GM23248 (cell line): ENCODE data around the gene CFH. TPM values are rescaled to one million over a fixed set of nuclear protein-coding genes. Genes with fewer than 3 reads are reported as not detected.

Experiments
- polyA plus RNA-seq: library from polyadenylated mRNA; unstranded; fragments of >200 nt; fragmentation: Nextera tagmentation; extraction: Ambion mirVana; gene quantifications from 2 replicates; pipeline ENCODE4 v1.2.1, GENCODE V29; 2016
- total RNA-seq: library from RNA; depleted of rRNA; stranded (reverse); fragments of >200 nt; shearing (Covaris generic); gene quantifications from 2 replicates; pipeline ENCODE4 v1.2.3, GENCODE V29; 2014; rRNA removed

CFH gene
- total and polyA plus RNA-seq, 2 experiments from 2014 or later = 19.3 to 22.7 TPM

Other genes with a start within 250 kb of the CFH start
- 0.32 and 0.76 TPM in 2 replicates for gene KCNT2, start 43.6 kb upstream of the CFH start, total RNA-seq
- 0.14 and 0.22 TPM in 2 replicates for gene KCNT2, start 43.6 kb upstream of the CFH start, polyA plus RNA-seq
- gene CFHR3, start 122.8 kb downstream of the CFH start, total RNA-seq = not detected in 2 replicates
- gene CFHR3, start 122.8 kb downstream of the CFH start, polyA plus RNA-seq = not detected in 2 replicates
- gene CFHR1, start 167.7 kb downstream of the CFH start, total RNA-seq = not detected in 2 replicates
- gene CFHR1, start 167.7 kb downstream of the CFH start, polyA plus RNA-seq = 0.47 and 0.74 TPM in 2 replicates
- gene CFHR4, start 236.0 kb downstream of the CFH start, total RNA-seq = not detected in 2 replicates
- not detected in 2 replicates for gene CFHR4, start 236.0 kb downstream of the CFH start, polyA plus RNA-seq